Thoracic aorta (tissue), 2 donors: ENCODE data around the gene ACO1. TPM values are rescaled to one million over a fixed set of nuclear protein-coding genes. Genes with fewer than 3 reads are reported as not detected.

Experiments used
- ATAC-seq: fragments of 150-250 bp; one replicate; pipeline ENCODE4 v1.8.0; 2017; ENCODE audit warnings: low read depth; ENCODE audit not compliant: insufficient number of reproducible peaks, low FRiP score
- DNase-seq: peaks from one replicate; pipeline ENCODE4 v3.0.0-alpha.2; 2020; ENCODE audit warnings: low spot score
- H3K27ac ChIP-seq, 2 donors: fragments of 200-600 bp; sonication (generic); 1 replicate in 1 of 2; 2 replicates in 1 of 2; pipeline ENCODE4 v1.5.1; 2016; ENCODE audit warnings: mild to moderate bottlenecking in 2 of 2, moderate library complexity in 2 of 2
- H3K27me3 ChIP-seq: fragments of 200-600 bp; sonication (generic); replicated peaks from 2 replicates; pipeline ENCODE4 v1.6.0; 2016; ENCODE audit warnings: mild to moderate bottlenecking; ENCODE audit not compliant: insufficient read depth
- H3K36me3 ChIP-seq: fragments of 200-600 bp; sonication (generic); one replicate; pipeline ENCODE4 v1.5.1; 2016
- H3K4me1 ChIP-seq, 2 donors: fragments of 200-600 bp; sonication (generic); 1 replicate in 1 of 2; 2 replicates in 1 of 2; pipeline versions ENCODE4 v1.5.1 to v1.6.0; 2016; ENCODE audit warnings: low read depth in 2 of 2, mild to moderate bottlenecking in 1 of 2; ENCODE audit not compliant: control insufficient read depth in 1 of 2
- H3K4me3 ChIP-seq: fragments of 200-600 bp; sonication (generic); 2 replicates; pipeline ENCODE4 v1.5.1; 2016; ENCODE audit warnings: mild to moderate bottlenecking
- H3K9me3 ChIP-seq: fragments of 200-600 bp; sonication (generic); 2 replicates; pipeline ENCODE4 v1.5.1; 2016
- CTCF ChIP-seq: fragments of 200-600 bp; sonication (generic); IDR thresholded peaks from one replicate; pipeline ENCODE4 v1.5.1; 2019; ENCODE audit warnings: antibody characterized with exemption
- total RNA-seq, 2 donors: library from RNA; depleted of rRNA; stranded (reverse); fragments of >200 nt; gene quantifications; one replicate each; pipeline versions ENCODE4 v1.1.0 to v1.2.3, GENCODE V29; 2016

ACO1 gene
- total RNA-seq, 2 donors from 2014 or later, result 28.6 to 32.9 TPM

GRCh38 chr9:32399110-32399815 lies 14.8 kb downstream of the ACO1 start:
- Histone ChIP-seq H3K9me3 (no peaks in the 10 kb centered on the region), H3K27ac (no peak overlapping the region), H3K36me3 (no peaks in the 10 kb centered on the region), H3K4me3 (no peak overlapping the region), H3K4me1 (peaks cover 5 to 12% of the 10 kb centered on the region in 2 donors), H3K27me3 (no peaks in the 10 kb centered on the region)
- no peak for ATAC-seq
- no peak for DNase-seq
- TF ChIP-seq CTCF, result no peak

GRCh38 chr9:32401488-32401887 lies 17.0 kb downstream of the ACO1 start:
- Histone ChIP-seq H3K36me3 (peaks cover 6% of the 10 kb centered on the region), H3K4me1 (peaks cover 0 to under 1% of the 10 kb centered on the region in 2 donors), H3K27me3 (no peaks in the 10 kb centered on the region), H3K9me3 (no peaks in the 10 kb centered on the region), H3K27ac (no peak overlapping the region), H3K4me3 (no peak overlapping the region)
- ATAC-seq (no peak), DNase-seq (no peak)
- no peak for TF ChIP-seq CTCF

GRCh38 chr9:32403567-32404260 lies 19.3 kb downstream of the ACO1 start:
- Histone ChIP-seq H3K36me3 (peaks cover 22% of the 10 kb centered on the region), H3K4me1 (no peaks in the 10 kb centered on the region), H3K9me3 (no peaks in the 10 kb centered on the region), H3K27me3 (no peaks in the 10 kb centered on the region), H3K4me3 (no peak overlapping the region), H3K27ac (no peak overlapping the region)
- ATAC-seq (no peak), DNase-seq (no peak)
- TF ChIP-seq CTCF, result no peak

GRCh38 chr9:32404402-32404801 lies 20.0 kb downstream of the ACO1 start:
- no peak for ATAC-seq
- H3K36me3 ChIP-seq, result peaks cover 28% of the 10 kb centered on the region
- no peak for TF ChIP-seq CTCF

GRCh38 chr9:32404856-32405255 lies 20.4 kb downstream of the ACO1 start:
- no peak for ATAC-seq
- Histone ChIP-seq H3K4me3 (no peak overlapping the region), H3K27me3 (no peaks in the 10 kb centered on the region), H3K9me3 (no peaks in the 10 kb centered on the region), H3K4me1 (no peaks in the 10 kb centered on the region), H3K27ac (no peak overlapping the region), H3K36me3 (peaks cover 30% of the 10 kb centered on the region)
- no peak for TF ChIP-seq CTCF
- no peak for DNase-seq

More at GRCh38 chr9:32404402-32404801, 20.0 kb downstream of the ACO1 start:
- Histone ChIP-seq H3K9me3 (no peaks in the 10 kb centered on the region), H3K4me3 (no peak overlapping the region), H3K27me3 (no peaks in the 10 kb centered on the region), H3K4me1 (no peaks in the 10 kb centered on the region), H3K27ac (no peak overlapping the region)
- no peak for DNase-seq
